AG10803 (cell line): ENCODE results near the gene ENO1.

Experiments
- DNase-seq: peaks from one replicate; pipeline ENCODE4 v3.0.0; 2010; ENCODE audit warnings: low read depth
- H3K4me3 ChIP-seq: 2 replicates; pipeline ENCODE4 v1.5.1; 2011; ENCODE audit warnings: mild to moderate bottlenecking, low read length, control low read depth
- CTCF ChIP-seq: conservative IDR thresholded peaks from 2 replicates; pipeline ENCODE4 v1.5.1; 2011; ENCODE audit warnings: mild to moderate bottlenecking, low read length, control low read depth, inconsistent platforms

ENO1 gene

DNA sequence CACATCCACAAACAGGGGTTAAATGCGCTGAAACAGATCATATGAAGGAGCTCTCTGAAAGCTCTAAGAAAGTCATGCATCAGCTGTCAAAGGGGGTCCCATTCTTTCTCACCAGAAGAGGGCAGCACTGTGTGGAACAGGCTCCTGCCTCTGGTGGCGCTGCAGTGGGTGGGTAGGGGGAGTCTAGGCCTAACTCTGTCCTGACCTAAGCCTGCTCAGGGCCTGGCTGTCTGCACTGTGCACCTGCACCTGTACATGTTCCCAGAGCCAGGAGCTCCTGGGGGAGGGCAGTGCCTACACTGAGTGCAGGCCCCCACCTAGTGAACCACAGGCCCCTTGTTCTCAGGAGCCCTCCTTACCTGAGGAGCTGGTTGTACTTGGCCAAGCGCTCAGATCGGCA is 16.0 kb downstream of the ENO1 start:
- peak; percentile 62 for TF ChIP-seq CTCF
- no peak for DNase-seq
- H3K4me3 ChIP-seq: no peak overlapping the region

- no peak for DNase-seq
- no peak overlapping the region for H3K4me3 ChIP-seq
- no peak for TF ChIP-seq CTCF
These were observed 17.6 kb downstream of the ENO1 start for GRCh38 chr1:8860738-8861516.

DNA sequence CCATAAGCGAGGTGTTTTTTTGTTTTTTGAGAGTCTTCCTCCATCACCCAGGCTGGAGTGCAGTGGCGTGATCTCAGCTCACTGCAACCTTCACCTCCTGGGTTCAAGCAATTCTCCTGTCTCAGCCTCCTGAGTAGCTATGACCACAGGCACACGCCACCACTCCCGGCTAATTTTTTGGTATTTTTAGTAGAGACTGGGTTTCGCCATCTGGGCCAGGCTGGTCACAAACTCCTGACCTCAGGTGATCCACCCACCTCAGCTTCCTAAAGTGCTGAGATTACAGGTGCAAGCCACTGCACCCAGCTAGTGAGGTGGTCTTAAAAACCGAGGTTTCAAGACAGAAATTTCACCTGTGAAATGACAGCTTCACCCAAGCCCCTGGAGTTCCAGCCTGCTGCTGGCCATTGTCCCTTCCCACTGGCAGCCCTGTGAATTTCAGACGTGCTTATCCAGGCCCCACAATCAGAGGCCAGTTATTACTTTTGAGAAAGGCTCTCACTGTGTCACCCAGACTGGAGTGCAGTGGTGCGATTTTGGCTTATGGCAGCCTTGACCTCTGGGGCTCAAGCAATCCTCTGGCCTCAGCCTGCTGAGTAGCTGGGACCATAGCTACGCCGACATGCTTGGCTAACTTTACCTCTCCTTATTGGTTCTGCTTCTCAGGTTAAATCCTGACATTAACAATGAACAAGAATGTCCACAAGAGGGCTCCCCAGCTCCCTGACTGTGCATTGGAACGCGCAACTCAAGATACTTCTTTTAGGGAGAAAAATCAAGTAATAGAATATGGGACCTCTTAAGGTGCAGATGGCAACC is 19.4 kb downstream of the ENO1 start:
- H3K4me3 ChIP-seq: no peak overlapping the region
- DNase-seq: peak; percentile 57
- peak; percentile 68 for TF ChIP-seq CTCF

GRCh38 chr1:8858112-8858668 is 20.3 kb downstream of the ENO1 start:
- DNase-seq: peak; percentile 45
- no peak overlapping the region for H3K4me3 ChIP-seq
- TF ChIP-seq CTCF: no peak

- no peak for DNase-seq
- no peak overlapping the region for H3K4me3 ChIP-seq
- no peak for TF ChIP-seq CTCF
These were observed 21.6 kb downstream of the ENO1 start for GRCh38 chr1:8856689-8857412.

DNA sequence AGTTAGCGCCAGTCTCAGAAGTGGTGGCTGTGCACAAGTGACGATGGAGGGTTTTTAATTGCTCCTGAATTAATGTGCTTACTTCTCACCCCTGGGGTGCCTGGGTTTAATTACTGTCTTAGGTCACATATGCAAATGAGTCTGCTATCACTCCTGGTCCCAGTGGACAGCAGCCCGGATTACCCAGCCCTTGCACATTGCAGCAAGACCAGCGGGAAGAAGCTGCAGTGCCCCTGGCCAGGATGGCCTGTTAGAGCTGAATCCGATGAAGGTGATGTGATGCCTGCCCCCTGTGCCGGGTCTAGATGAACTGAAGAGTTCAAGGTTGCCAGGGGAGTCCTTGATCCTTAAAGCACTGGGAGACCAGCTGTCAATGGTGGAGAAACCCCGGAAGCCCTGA is 24.2 kb downstream of the ENO1 start:
- DNase-seq: no peak
- TF ChIP-seq CTCF: no peak
- H3K4me3 ChIP-seq: no peak overlapping the region
